ENCODE measurements around the gene OR6Q1. TPM values are rescaled to one million over a fixed set of nuclear protein-coding genes. Genes with fewer than 3 reads are reported as not detected.

OR6Q1 gene
- polyA plus RNA-seq, 1 of the 3 experiments (the other 2 are of a cell fraction): not detected

GRCh38 chr11:58006940-58007339 lies 23.8 kb upstream of the OR6Q1 start:
- TF ChIP-seq NFIC (IDR thresholded peaks at IDR 0.05; ENCODE audit: borderline replicate concordance): no peak
- no peak for TF ChIP-seq REST (IDR thresholded peaks at IDR 0.05; ENCODE audit: low read depth, low read length)
- no peak for TF ChIP-seq PBX3 (IDR thresholded peaks at IDR 0.05)
- no peak for TF ChIP-seq YY1 (IDR thresholded peaks at IDR 0.05; ENCODE audit: low read depth)
- TF ChIP-seq FOSL2 (IDR thresholded peaks at IDR 0.05; ENCODE audit: borderline replicate concordance, low read depth): no peak
- TF ChIP-seq POLR2AphosphoS5 (IDR thresholded peaks at IDR 0.05; ENCODE audit: low read depth, low read length): no peak
- 10% methylated on average over 2 of the region's 2 CpGs for whole genome bisulfite sequencing (ENCODE audit: low lambda C conversion rate)
- H3K4me2 ChIP-seq: no peak overlapping the region; the same call in 1 of the 2 replicates
- no peaks in the 10 kb centered on the region for H3K27me3 ChIP-seq (ENCODE audit: insufficient read depth)
- ChIA-PET CTCF (no interaction called here), POLR2A (no interaction called here)
- no peak overlapping the region for H3K27ac ChIP-seq (ENCODE audit: low read depth in 2 of 2, low read length in 1 of 2)
- H3K4me3 ChIP-seq (ENCODE audit: low read depth in 2 of 2, low read length in 1 of 2): no peak overlapping the region
- peak overlapping the region; percentile 46; the same call in 1 of the 2 replicates for H2AFZ ChIP-seq (ENCODE audit: low read depth)
- H4K20me1 ChIP-seq (ENCODE audit: insufficient read depth): no peaks in the 10 kb centered on the region
- H3K9me2 ChIP-seq: no peaks in the 10 kb centered on the region
- H3K79me2 ChIP-seq (ENCODE audit: insufficient read depth): no peaks in the 10 kb centered on the region
- no peak for DNase-seq
- no peaks in the 10 kb centered on the region for H3F3A ChIP-seq (replicated peaks; ENCODE audit: insufficient read depth)
- no peak overlapping the region for H3K9ac ChIP-seq
- no peaks in the 10 kb centered on the region; a peak in 1 of 4 replicates for H3K4me1 ChIP-seq (ENCODE audit: control insufficient read depth in 1 of 2, insufficient read depth in 2 of 2, low read depth in 1 of 2, low read length in 1 of 2)
- H3K36me3 ChIP-seq (replicated peaks in 1 of 2; ENCODE audit: control insufficient read depth in 1 of 2, insufficient read depth in 2 of 2, low read length in 1 of 2): no peaks in the 10 kb centered on the region
- no peaks in the 10 kb centered on the region for H3K9me3 ChIP-seq

- Histone ChIP-seq H3K4me2 (no peak overlapping the region), H3K79me2 (ENCODE audit: insufficient read depth) (no peaks in the 10 kb centered on the region), H3K9ac (no peak overlapping the region), H3K4me1 (ENCODE audit: control insufficient read depth in 1 of 2, insufficient read depth in 2 of 2, low read depth in 1 of 2, low read length in 1 of 2) (no peaks in the 10 kb centered on the region), H3K4me3 (ENCODE audit: low read depth in 2 of 2, low read length in 1 of 2) (no peak overlapping the region), H3K9me2 (no peaks in the 10 kb centered on the region), H4K20me1 (ENCODE audit: insufficient read depth) (no peaks in the 10 kb centered on the region), H3K27ac (ENCODE audit: low read depth in 2 of 2, low read length in 1 of 2) (no peak overlapping the region), H3K36me3 (replicated peaks in 1 of 2; ENCODE audit: control insufficient read depth in 1 of 2, insufficient read depth in 2 of 2, low read length in 1 of 2) (no peaks in the 10 kb centered on the region), H3F3A (replicated peaks; ENCODE audit: insufficient read depth) (no peaks in the 10 kb centered on the region), H3K9me3 (no peaks in the 10 kb centered on the region), H3K27me3 (ENCODE audit: insufficient read depth) (no peaks in the 10 kb centered on the region; the same call in 1 of the 2 replicates), H2AFZ (ENCODE audit: low read depth) (no peak overlapping the region)
- TF ChIP-seq NRF1 (IDR thresholded peaks at IDR 0.05; ENCODE audit: low read depth, low read length) (no peak), RXRA (IDR thresholded peaks at IDR 0.05; ENCODE audit: borderline replicate concordance, low read depth) (no peak), SIN3A (IDR thresholded peaks at IDR 0.05; ENCODE audit: borderline replicate concordance, low read depth, low read length) (no peak), SMC3 (IDR thresholded peaks at IDR 0.05; ENCODE audit: low read depth, low read length) (no peak), FOSL2 (IDR thresholded peaks at IDR 0.05; ENCODE audit: borderline replicate concordance, low read depth) (no peak), RFX5 (IDR thresholded peaks at IDR 0.05; ENCODE audit: low read length) (no peak)
- no peak for DNase-seq
- CTCF ChIA-PET: no interaction called here
- 8% methylated on average over 6 of the region's 6 CpGs for WGBS (ENCODE audit: low lambda C conversion rate)
- POLR2A ChIA-PET: no interaction called here
Measured at GRCh38 chr11:58011771-58012170, 19.0 kb upstream of the OR6Q1 start.
